GM23338 (cell line): Measurements from ENCODE around the gene GKN1. TPM values are rescaled to one million over a fixed set of nuclear protein-coding genes. Genes with fewer than 3 reads are reported as not detected.

ENCODE experiments used
- ATAC-seq: fragments of 200-7000 bp; cut with Tn5 transposase; 3 replicates; pipeline ENCODE4 v1.9.1; 2020
- DNase-seq: peaks from one replicate; pipeline ENCODE4 v3.0.0-alpha.2; 2015; ENCODE audit warnings: low spot score
- H2AFZ ChIP-seq: fragments of 200-600 bp; sonication (generic); 2 replicates; pipeline ENCODE4 v1.8.0; 2016; ENCODE audit warnings: antibody characterized with exemption, mild to moderate bottlenecking, moderate library complexity
- H3F3A ChIP-seq: fragments of 200-600 bp; sonication (generic); replicated peaks from 2 replicates; pipeline ENCODE4 v1.8.0; 2017; ENCODE audit warnings: antibody characterized with exemption, mixed run types, low read depth
- H3K27ac ChIP-seq: fragments of 200-600 bp; sonication (generic); 2 replicates; pipeline ENCODE4 v1.6.1; 2016; ENCODE audit warnings: low read depth
- H3K27me3 ChIP-seq: fragments of 200-600 bp; sonication (generic); 2 replicates; pipeline ENCODE4 v1.8.0; 2016; ENCODE audit warnings: mild to moderate bottlenecking, mixed run types, moderate library complexity; ENCODE audit not compliant: insufficient read depth
- H3K36me3 ChIP-seq: fragments of 200-600 bp; sonication (generic); 2 replicates; pipeline ENCODE4 v1.8.0; 2016; ENCODE audit warnings: mild to moderate bottlenecking; ENCODE audit not compliant: insufficient read depth
- H3K4me1 ChIP-seq: fragments of 200-600 bp; sonication (generic); 2 replicates; pipeline ENCODE4 v1.8.0; 2016; ENCODE audit warnings: mild to moderate bottlenecking, moderate library complexity; ENCODE audit not compliant: insufficient read depth
- H3K4me2 ChIP-seq: fragments of 200-600 bp; sonication (generic); 2 replicates; pipeline ENCODE4 v1.7.1; 2017; ENCODE audit warnings: mixed run types
- H3K4me3 ChIP-seq: fragments of 200-600 bp; sonication (generic); 2 replicates; pipeline ENCODE4 v1.6.1; 2016; ENCODE audit warnings: mixed run types
- H3K79me2 ChIP-seq: fragments of 200-600 bp; sonication (generic); replicated peaks from 2 replicates; pipeline ENCODE4 v1.8.0; 2017; ENCODE audit warnings: mild to moderate bottlenecking; ENCODE audit not compliant: insufficient read depth
- H3K9me2 ChIP-seq: fragments of 200-600 bp; sonication (generic); 2 replicates; pipeline ENCODE4 v1.8.0; 2017; ENCODE audit not compliant: insufficient read depth
- H4K20me1 ChIP-seq: fragments of 200-600 bp; sonication (generic); replicated peaks from 2 replicates; pipeline ENCODE4 v1.8.0; 2017; ENCODE audit warnings: mild to moderate bottlenecking; ENCODE audit not compliant: insufficient read depth
- H3K27ac Mint-ChIP-seq: 2 replicates; pipeline ENCODE4 v1.8.0; 2020; ENCODE audit warnings: inconsistent platforms, mild to moderate bottlenecking, moderate library complexity, mixed read lengths
- H3K27me3 Mint-ChIP-seq: 3 replicates; pipeline ENCODE4 v1.8.0; 2022; ENCODE audit warnings: low read depth, mild to moderate bottlenecking, moderate library complexity, mixed read lengths, inconsistent platforms; ENCODE audit not compliant: insufficient read depth, poor library complexity
- H3K36me3 Mint-ChIP-seq: 3 replicates; pipeline ENCODE4 v1.8.0; 2021; ENCODE audit warnings: low read depth, mild to moderate bottlenecking, inconsistent platforms, moderate library complexity, mixed read lengths
- H3K4me1 Mint-ChIP-seq: 3 replicates; pipeline ENCODE4 v1.8.0; 2020; ENCODE audit warnings: mild to moderate bottlenecking, inconsistent platforms, mixed read lengths
- H3K4me3 Mint-ChIP-seq: 3 replicates; pipeline ENCODE4 v1.8.0; 2021; ENCODE audit warnings: moderate library complexity, mild to moderate bottlenecking, inconsistent platforms, mixed read lengths
- H3K9me3 Mint-ChIP-seq: 3 replicates; pipeline ENCODE4 v1.8.0; 2020; ENCODE audit warnings: moderate library complexity, mild to moderate bottlenecking, inconsistent platforms, mixed read lengths
- CREB1 ChIP-seq: fragments of 250-450 bp; sonication (Bioruptor Pico); IDR thresholded peaks from 2 replicates; pipeline ENCODE4 v1.5.0; 2020; ENCODE audit warnings: low read depth, mild to moderate bottlenecking, moderate library complexity
- EZH2 ChIP-seq: fragments of 200-600 bp; sonication (generic); IDR thresholded peaks from one replicate; pipeline ENCODE4 v1.8.0; 2017; ENCODE audit warnings: antibody characterized with exemption, mild to moderate bottlenecking, low read depth; ENCODE audit not compliant: unreplicated experiment
- EZH2phosphoT487 ChIP-seq: fragments of 200-600 bp; sonication (generic); IDR thresholded peaks from one replicate; pipeline ENCODE4 v1.8.1; 2018; ENCODE audit warnings: antibody characterized with exemption; ENCODE audit not compliant: unreplicated experiment
- JUNB ChIP-seq: IDR thresholded peaks from one replicate; pipeline ENCODE4 v1.6.1; 2016; ENCODE audit warnings: antibody characterized with exemption; ENCODE audit not compliant: unreplicated experiment
- NANOG ChIP-seq: IDR thresholded peaks from 2 replicates; pipeline ENCODE4 v1.6.1; 2016; ENCODE audit warnings: antibody characterized with exemption, borderline replicate concordance
- POLR2AphosphoS5 ChIP-seq: IDR thresholded peaks from 2 replicates; pipeline ENCODE4 v1.6.1; 2016; ENCODE audit warnings: antibody characterized with exemption, low read depth
- STAT1 ChIP-seq: IDR thresholded peaks from one replicate; pipeline ENCODE4 v1.6.1; 2016; ENCODE audit warnings: antibody characterized with exemption; ENCODE audit not compliant: unreplicated experiment
- ZNF114 ChIP-seq: fragments of 250-450 bp; sonication (Bioruptor Pico); IDR thresholded peaks from 2 replicates; pipeline ENCODE4 v1.5.0; 2020; ENCODE audit warnings: mild to moderate bottlenecking, moderate library complexity
- polyA plus RNA-seq: library from polyadenylated mRNA; unstranded; fragments of >200 nt; fragmentation: Nextera tagmentation; extraction: Ambion mirVana; gene quantifications from 2 replicates; pipeline ENCODE4 v1.2.1, GENCODE V29; 2016
- total RNA-seq: library from RNA; depleted of rRNA; stranded (reverse); fragments of >200 nt; shearing (Covaris generic); gene quantifications from 2 replicates; pipeline ENCODE4 v1.2.3, GENCODE V29; 2014
- TF ChIP-seq, protein P1 (sequence below): IDR thresholded peaks from one replicate; pipeline ENCODE4 v1.6.1; 2018; ENCODE audit warnings: antibody characterized with exemption; ENCODE audit not compliant: unreplicated experiment
- TF ChIP-seq, protein P2 (sequence below): fragments of 250-450 bp; sonication (Bioruptor Pico); IDR thresholded peaks from 2 replicates; pipeline ENCODE4 v1.5.0; 2020; ENCODE audit warnings: mild to moderate bottlenecking, moderate library complexity

The GKN1 gene
- total and polyA plus RNA-seq, 2 experiments from 2014 or later = not detected

DNA sequence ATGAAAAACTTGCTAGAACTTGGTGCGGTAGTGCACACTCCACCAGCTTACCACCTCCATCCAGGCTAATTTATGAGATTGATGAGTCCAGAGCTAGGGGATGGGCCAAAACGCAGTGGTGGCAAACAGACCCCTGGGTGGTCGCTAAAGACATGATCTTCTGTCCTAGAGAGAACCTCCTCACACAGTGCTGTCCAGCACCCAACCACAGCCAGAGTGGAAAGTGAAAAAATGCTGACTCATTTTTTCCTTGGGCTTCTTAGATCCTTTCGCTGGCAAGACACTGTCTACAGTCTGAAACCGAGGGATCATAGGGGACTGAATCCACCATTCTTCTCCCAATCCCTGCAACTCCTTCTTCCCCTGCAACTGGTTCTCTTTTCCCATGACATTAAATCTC is 42.6 kb downstream of the GKN1 start:
- H3F3A ChIP-seq = no peaks in the 10 kb centered on the region
- DNase-seq (no peak), ATAC-seq (no peak)
- no peak overlapping the region for H3K27ac ChIP-seq
- peaks cover 31% of the 10 kb centered on the region for H3K4me1 ChIP-seq
- no peaks in the 10 kb centered on the region for H3K36me3 ChIP-seq
- no peak overlapping the region for H3K4me3 ChIP-seq
- no peak overlapping the region for H2AFZ ChIP-seq
- peaks cover 14% of the 10 kb centered on the region for H3K27me3 ChIP-seq
- peaks cover 9% of the 10 kb centered on the region; the same call in 1 of the 2 replicates for H4K20me1 ChIP-seq
- no peaks in the 10 kb centered on the region; the same call in 2 of the 3 replicates for H3K36me3 Mint-ChIP-seq
- peaks cover 13% of the 10 kb centered on the region for H3K27me3 Mint-ChIP-seq
- H3K9me2 ChIP-seq = peaks cover 3% of the 10 kb centered on the region; the same call in 1 of the 2 replicates
- no peak overlapping the region for H3K4me2 ChIP-seq
- no peak overlapping the region for H3K4me3 Mint-ChIP-seq
- TF ChIP-seq EZH2 = no peak
- 0 out of 2 replicates have a peak overlapping the region, but pooled peaks have one; percentile 28 for H3K27ac Mint-ChIP-seq
- peaks cover 77% of the 10 kb centered on the region for H3K79me2 ChIP-seq
- H3K9me3 Mint-ChIP-seq = no peaks in the 10 kb centered on the region
- peaks cover 47% of the 10 kb centered on the region for H3K4me1 Mint-ChIP-seq

DNA sequence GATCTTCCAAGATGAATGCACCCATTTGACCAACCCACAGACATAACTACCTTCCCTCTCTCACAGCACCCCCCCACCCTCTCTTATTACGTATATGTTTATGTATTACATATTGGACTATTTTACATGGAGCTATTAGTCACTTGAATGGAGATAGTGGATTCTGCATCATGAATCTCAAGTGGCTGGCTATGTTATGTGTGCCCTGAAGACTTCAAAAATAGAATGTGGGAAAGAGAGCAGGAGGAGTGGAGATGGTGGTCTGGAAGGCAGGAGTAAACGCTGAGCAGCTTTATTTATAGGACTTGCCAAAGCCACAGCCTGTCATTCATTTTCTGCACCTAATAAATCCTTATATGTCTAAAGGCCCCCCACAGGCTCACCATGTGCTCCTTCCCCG is 43.4 kb downstream of the GKN1 start:
- H3K4me3 Mint-ChIP-seq = no peak overlapping the region
- TF ChIP-seq POLR2AphosphoS5 (no peak), EZH2 (no peak), CREB1 (CRISPR knock-in tag) (no peak), NANOG (no peak), ZNF114 (CRISPR knock-in tag) (no peak), EZH2phosphoT487 (no peak), JUNB (no peak), STAT1 (no peak)
- TF ChIP-seq, protein P1, sequence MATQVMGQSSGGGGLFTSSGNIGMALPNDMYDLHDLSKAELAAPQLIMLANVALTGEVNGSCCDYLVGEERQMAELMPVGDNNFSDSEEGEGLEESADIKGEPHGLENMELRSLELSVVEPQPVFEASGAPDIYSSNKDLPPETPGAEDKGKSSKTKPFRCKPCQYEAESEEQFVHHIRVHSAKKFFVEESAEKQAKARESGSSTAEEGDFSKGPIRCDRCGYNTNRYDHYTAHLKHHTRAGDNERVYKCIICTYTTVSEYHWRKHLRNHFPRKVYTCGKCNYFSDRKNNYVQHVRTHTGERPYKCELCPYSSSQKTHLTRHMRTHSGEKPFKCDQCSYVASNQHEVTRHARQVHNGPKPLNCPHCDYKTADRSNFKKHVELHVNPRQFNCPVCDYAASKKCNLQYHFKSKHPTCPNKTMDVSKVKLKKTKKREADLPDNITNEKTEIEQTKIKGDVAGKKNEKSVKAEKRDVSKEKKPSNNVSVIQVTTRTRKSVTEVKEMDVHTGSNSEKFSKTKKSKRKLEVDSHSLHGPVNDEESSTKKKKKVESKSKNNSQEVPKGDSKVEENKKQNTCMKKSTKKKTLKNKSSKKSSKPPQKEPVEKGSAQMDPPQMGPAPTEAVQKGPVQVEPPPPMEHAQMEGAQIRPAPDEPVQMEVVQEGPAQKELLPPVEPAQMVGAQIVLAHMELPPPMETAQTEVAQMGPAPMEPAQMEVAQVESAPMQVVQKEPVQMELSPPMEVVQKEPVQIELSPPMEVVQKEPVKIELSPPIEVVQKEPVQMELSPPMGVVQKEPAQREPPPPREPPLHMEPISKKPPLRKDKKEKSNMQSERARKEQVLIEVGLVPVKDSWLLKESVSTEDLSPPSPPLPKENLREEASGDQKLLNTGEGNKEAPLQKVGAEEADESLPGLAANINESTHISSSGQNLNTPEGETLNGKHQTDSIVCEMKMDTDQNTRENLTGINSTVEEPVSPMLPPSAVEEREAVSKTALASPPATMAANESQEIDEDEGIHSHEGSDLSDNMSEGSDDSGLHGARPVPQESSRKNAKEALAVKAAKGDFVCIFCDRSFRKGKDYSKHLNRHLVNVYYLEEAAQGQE = no peak
- TF ChIP-seq, protein P2, sequence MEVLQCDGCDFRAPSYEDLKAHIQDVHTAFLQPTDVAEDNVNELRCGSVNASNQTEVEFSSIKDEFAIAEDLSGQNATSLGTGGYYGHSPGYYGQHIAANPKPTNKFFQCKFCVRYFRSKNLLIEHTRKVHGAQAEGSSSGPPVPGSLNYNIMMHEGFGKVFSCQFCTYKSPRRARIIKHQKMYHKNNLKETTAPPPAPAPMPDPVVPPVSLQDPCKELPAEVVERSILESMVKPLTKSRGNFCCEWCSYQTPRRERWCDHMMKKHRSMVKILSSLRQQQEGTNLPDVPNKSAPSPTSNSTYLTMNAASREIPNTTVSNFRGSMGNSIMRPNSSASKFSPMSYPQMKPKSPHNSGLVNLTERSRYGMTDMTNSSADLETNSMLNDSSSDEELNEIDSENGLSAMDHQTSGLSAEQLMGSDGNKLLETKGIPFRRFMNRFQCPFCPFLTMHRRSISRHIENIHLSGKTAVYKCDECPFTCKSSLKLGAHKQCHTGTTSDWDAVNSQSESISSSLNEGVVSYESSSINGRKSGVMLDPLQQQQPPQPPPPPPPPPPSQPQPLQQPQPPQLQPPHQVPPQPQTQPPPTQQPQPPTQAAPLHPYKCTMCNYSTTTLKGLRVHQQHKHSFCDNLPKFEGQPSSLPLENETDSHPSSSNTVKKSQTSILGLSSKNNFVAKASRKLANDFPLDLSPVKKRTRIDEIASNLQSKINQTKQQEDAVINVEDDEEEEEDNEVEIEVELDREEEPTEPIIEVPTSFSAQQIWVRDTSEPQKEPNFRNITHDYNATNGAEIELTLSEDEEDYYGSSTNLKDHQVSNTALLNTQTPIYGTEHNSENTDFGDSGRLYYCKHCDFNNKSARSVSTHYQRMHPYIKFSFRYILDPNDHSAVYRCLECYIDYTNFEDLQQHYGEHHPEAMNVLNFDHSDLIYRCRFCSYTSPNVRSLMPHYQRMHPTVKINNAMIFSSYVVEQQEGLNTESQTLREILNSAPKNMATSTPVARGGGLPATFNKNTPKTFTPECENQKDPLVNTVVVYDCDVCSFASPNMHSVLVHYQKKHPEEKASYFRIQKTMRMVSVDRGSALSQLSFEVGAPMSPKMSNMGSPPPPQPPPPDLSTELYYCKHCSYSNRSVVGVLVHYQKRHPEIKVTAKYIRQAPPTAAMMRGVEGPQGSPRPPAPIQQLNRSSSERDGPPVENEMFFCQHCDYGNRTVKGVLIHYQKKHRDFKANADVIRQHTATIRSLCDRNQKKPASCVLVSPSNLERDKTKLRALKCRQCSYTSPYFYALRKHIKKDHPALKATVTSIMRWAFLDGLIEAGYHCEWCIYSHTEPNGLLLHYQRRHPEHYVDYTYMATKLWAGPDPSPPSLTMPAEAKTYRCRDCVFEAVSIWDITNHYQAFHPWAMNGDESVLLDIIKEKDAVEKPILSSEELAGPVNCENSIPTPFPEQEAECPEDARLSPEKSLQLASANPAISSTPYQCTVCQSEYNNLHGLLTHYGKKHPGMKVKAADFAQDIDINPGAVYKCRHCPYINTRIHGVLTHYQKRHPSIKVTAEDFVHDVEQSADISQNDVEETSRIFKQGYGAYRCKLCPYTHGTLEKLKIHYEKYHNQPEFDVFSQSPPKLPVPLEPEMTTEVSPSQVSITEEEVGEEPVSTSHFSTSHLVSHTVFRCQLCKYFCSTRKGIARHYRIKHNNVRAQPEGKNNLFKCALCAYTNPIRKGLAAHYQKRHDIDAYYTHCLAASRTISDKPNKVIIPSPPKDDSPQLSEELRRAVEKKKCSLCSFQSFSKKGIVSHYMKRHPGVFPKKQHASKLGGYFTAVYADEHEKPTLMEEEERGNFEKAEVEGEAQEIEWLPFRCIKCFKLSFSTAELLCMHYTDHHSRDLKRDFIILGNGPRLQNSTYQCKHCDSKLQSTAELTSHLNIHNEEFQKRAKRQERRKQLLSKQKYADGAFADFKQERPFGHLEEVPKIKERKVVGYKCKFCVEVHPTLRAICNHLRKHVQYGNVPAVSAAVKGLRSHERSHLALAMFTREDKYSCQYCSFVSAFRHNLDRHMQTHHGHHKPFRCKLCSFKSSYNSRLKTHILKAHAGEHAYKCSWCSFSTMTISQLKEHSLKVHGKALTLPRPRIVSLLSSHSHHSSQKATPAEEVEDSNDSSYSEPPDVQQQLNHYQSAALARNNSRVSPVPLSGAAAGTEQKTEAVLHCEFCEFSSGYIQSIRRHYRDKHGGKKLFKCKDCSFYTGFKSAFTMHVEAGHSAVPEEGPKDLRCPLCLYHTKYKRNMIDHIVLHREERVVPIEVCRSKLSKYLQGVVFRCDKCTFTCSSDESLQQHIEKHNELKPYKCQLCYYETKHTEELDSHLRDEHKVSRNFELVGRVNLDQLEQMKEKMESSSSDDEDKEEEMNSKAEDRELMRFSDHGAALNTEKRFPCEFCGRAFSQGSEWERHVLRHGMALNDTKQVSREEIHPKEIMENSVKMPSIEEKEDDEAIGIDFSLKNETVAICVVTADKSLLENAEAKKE (CRISPR knock-in tag) = no peak
- Histone ChIP-seq H3K4me2 (no peak overlapping the region), H3K27ac (no peak overlapping the region), H3K36me3 (no peaks in the 10 kb centered on the region), H3K9me2 (peaks cover 6% of the 10 kb centered on the region; the same call in 1 of the 2 replicates), H3K79me2 (peaks cover 84% of the 10 kb centered on the region), H3K4me3 (no peak overlapping the region), H3K4me1 (peaks cover 28% of the 10 kb centered on the region), H3F3A (no peaks in the 10 kb centered on the region), H3K27me3 (peaks cover 7% of the 10 kb centered on the region), H2AFZ (no peak overlapping the region), H4K20me1 (peaks cover 9% of the 10 kb centered on the region)
- peak overlapping the region; percentile 37; the same call in 1 of the 2 replicates for H3K27ac Mint-ChIP-seq
- H3K4me1 Mint-ChIP-seq = peaks cover 44% of the 10 kb centered on the region
- DNase-seq (no peak), ATAC-seq (no peak)
- no peaks in the 10 kb centered on the region for H3K9me3 Mint-ChIP-seq
- H3K27me3 Mint-ChIP-seq = peaks cover 13% of the 10 kb centered on the region
- no peaks in the 10 kb centered on the region; the same call in 2 of the 3 replicates for H3K36me3 Mint-ChIP-seq
